GM21447 (cell line): ENCODE measurements around the gene CHAC1.

ENCODE experiments used
- ATAC-seq: cut with Tn5 transposase; IDR thresholded peaks from one replicate; pipeline ENCODE4 v1.9.1; 2021; ENCODE audit not compliant: unreplicated experiment

CHAC1 gene, protein sequence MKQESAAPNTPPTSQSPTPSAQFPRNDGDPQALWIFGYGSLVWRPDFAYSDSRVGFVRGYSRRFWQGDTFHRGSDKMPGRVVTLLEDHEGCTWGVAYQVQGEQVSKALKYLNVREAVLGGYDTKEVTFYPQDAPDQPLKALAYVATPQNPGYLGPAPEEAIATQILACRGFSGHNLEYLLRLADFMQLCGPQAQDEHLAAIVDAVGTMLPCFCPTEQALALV

DNA sequence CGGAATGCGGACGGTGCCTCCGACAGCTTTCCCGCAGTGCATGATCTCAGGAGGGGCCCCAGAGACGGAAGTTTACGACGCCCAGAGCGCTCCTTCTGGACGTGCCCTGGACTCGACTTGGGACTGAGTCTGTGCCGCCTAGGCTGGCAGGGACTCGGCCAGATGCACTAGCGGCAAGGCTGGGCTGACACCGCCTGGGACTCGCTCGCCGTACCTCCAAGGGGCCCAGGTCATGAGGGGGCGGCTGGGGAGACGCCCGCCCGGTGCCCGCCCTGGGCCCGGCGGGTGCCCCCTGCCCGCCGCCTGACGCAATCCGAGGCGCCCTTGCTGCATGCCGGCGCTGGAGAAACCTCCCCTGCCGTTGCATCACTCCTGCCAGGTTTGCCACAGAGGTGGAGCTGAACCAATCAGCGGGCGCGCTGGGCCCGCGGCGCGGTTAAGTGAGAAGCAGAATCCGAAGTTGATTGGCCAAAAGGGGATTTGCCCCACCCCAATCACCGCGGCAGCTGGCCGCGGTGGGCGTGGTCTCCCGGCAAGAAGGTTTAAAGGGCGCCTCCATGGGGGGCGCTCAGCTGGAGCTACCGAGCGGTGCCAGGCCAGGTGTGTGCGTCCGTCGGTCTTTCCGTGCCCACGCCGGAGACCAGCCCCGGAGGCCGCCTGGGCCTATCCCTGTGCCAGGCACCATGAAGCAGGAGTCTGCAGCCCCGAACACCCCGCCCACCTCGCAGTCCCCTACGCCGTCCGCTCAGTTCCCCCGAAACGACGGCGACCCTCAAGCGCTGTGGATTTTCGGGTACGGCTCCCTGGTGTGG, at the start of gene CHAC1:
Gene CHAC1, plus strand, starts transcription at position 571 of the 812 bp plus-strand sequence. Its CDS starts 113 bp downstream, at position 684.
- ATAC-seq: peak; percentile 91

DNA sequence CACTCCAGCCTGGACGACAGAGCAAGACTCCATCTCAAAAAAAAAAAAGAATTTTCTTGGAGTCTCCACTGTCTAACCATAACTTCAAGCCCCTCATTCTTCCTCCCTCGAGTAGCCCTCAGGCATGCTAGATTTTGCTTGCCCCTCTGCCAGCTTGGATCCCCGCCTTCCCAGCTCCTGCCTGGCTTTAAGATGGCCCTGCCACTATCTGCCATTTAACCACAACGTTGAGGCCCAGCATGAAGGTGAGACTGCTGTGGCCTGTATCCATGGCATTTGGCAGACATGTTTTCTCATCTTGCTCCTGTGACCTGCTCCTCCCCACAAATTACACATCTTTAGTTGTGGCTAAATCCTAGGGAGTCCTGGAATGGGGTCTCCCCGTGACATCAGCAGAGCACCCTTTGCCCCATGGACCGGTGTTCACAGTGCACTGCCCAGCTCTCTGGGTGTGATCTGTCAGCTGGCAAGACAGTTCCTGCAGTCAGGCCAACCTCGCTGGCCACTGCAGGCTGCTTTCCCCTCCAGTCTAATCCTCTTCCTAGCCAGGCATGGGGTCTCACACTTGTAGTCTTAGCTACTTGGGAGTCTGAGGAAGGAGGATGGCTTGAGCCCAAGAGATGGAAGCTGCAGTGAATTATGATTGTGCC, 48.6 kb upstream of the CHAC1 start:
- ATAC-seq: no peak

DNA sequence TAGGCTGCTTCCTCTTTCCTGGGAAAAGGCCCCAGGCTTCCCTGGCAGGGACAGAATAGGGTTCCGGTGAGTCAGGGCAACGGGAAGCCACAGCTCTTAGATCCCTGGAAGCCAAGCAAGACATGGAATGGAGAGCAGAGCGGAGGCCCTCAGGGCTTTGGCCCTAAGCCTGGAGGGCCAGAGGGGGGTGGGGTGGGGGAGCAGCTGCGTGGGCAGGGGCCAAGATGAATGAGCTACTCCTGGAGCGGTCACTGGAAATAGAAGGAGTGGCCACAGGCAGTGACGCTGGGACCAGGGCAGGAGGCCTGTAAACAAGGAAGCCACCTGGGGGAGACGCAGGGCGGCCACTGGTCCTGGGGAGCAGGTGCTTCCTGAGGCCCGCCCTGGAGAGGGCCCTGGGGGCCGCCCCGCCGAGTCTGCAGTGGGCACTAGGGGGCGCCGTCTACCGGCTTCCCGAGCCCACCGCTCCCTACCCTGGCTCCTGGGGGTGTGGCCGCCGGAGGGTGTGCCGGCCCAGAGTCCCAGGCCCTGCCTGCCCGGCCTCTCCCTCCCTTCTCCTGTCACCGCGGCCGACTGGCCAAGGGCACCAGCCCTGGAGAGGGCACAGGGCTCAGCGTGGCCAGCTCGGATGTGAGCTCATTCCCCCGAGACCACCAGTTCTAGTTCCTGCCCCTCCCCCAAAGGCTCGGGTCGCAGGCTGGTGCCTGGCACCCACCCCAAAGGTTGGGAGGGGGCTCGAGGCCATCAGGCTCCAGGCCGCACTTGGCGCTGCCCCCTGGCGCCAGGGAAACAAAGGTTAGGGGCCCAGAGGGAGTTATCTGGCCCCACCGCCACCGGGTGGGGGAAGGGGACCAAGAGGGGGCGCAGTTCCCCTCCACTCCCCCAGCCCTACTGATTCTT, 46.9 kb upstream of the CHAC1 start:
- ATAC-seq: peak; percentile 66

DNA sequence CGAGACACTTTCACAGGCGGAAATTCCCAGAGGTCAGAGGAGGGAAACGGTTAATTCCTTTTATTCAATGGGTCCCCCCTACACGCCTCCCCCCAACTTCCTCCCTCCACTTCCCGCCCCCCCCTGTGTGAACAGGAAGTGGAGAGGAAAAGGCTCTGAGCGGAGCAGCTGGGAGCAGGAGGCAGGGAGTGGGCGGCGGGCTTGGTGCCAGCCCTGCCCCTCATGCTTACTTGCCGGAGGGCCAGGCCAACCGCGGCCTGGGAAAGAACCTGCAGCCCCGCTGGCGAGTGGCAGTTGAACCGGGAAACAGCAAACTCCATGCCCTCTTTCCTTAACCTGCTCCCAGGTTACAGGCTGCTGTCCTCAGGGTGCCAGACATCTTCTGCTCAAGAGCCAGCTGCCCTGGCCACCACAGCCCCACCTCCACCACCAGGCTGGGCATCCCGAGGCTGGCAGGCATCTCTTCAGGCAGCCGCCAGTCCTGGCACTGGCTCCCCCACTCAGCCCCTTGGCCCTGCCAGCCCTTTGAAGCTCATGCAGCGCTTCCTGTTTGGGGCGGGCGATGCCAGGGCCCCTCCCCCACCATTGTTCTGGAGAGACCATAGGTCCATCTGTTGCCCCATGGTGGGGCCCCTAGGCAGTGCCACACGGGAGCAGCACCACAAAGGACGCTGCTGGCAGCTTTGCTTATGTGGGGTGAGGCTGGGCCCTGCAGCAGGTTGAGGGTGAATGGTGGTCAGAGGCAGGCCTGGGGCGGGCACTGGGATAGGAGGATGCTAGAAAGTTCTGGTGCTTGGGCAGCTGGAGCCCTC, 46.1 kb upstream of the CHAC1 start:
- peak; percentile 22 for ATAC-seq

DNA sequence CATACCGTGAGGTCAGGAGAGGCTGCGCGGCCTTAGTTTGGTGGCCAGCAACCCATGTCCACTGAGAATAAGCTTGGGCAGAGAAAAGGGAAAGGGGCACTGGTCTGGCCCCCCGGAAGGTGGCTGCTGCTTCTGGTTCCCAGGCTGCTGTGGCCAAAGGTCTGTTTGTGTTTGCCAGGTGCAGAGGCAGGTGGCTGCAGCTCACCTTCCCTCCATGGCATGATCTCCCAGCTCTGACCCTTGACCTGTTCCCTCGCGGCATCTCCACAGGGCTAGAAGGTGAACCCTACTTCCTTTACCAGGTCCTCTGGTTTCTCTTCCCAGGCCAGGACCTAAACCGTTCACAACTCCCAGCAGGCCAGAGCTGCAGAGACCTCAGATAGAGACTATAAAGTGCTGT, 45.2 kb upstream of the CHAC1 start:
- no peak for ATAC-seq

DNA sequence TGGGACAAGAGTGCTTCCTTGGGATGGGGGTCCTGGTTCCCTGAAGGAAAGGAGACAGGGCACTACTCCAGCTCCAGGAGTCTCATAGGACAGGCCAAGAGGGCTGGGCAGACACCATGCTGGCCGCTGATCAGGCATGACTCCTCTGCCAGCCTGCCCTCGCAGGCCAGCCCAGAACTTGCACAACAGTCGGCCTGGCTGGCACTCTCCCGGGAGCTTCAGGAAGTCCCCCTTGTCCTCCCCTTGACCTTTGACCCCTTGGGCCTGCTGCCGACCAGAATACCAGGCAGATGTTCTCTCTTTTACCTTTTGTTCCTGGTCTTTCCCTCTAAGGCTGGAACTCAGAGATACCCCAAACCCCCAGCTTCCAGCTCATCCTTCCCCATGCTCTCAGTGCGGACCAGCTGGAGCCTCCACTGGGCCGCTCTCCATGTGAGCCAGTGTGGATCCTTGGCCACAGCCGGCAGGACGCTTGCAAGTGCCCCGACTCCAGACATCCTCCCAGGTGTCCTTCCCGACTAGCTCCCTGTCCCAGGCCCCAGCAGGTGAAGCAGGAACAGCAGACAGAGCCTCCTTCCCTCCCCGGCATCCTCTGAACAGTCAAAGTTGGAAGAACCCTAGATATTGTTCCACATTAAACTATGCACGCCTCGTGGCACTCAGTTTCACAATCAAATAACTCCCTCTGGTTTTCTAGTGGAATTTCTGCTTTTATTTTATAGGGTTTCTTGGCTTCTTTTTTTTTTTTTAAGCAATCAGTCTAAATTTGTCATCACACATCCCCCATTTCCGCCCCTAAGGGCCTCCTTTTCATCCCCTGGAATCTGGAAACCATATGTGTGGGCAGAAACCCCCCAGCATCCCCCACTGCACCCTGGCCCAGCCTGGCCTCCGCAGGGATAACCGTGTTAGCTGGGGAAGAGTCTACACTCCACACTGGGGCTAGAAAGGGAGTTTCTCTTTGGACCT, 43.3 kb upstream of the CHAC1 start:
- no peak for ATAC-seq

DNA sequence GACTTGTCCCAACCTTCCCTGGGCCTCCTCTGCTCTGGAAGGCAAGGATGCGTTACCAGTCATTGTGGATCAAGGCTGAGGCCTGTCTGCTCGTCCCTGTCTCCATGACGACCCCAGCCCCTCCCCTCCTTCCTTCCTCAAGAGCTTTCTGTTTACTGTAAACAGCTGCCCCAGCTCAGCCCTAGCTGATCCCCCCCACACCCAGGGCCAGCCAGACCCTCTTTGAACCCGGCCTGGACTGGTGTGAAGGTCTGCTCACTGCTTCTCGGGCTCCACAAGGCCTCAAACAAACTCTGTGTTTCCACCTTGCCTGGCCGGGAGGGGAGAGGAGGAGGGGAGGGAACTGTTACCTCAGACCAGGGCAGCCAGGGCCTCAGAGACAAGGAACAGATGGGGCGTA, 42.1 kb upstream of the CHAC1 start:
- ATAC-seq: no peak

DNA sequence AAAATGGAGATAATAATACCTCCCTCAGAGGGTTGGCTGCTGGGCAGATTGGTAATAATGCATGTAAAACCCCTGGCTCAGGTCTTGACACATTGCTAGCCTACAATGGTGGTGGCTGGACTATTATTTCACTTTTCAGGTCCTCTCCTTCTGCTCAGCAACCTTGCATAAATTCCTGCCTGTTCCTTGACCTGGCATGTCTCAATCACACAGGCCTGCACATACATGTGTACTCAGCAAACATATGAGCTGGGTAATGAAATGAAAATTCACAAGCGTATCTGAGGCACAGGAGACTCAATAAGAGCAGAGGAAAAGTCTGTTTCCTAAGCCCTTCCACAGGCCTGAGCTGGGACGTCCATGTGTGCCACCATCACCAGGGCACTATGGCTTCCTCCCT, 41.6 kb upstream of the CHAC1 start:
- no peak for ATAC-seq

DNA sequence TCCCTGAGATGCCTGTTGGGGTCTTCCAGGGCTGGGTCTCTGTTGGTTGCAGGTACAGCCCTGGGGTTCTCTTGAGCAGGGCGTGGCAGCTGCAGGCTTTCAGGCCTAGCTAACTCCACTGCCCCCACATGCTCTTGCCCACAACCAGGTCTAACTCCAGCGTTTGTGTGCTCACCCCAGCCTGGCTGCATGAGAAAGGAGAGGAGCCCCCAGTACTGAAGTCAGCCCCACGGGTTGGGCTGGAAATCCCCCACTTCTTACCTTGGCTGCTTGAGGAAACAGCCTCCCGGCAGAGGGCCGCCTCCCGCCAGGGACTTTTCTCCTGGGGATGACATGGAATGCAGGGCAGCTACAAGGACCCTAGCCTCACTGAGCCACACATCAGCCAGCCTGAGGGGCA, 40.8 kb upstream of the CHAC1 start:
- ATAC-seq: no peak

DNA sequence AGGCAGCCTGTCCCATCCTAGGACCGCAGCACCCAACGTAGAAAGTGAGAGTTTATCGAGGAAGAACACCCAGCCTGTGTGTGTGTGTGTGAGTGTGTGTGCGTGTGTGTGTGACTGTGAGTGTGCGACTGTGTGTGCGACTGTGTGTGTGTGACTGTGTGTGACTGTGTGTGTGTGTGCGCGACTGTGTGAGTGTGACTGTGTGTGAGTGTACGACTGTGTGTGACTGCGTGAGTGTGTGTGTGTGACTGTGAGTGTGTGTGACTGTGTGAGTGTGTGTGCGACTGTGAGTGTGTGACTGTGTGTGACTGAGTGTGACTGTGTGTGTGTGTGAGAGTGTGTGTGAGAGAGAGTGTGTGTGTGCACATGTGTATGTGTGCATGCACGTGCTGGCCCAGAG, 39.3 kb upstream of the CHAC1 start:
- ATAC-seq: no peak

DNA sequence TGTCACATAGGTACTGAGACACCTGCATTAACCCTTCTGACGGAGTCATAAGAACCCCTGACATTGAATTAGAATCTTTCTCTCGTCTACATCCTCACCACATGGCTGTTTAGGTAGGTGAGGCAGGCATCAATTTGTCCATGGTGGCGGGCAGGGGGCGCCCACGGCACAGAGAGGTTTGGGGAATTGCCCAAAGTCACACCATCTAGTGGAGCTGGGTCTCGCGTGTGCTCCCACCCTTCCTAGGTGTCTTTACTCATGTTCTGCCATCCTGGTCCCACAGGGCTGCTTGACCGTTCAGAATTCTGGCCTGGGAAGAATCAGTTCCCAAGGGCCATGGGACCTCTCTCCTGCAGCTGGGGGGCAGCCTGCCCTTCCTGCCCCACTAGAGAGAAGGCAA, 38.8 kb upstream of the CHAC1 start:
- ATAC-seq: no peak

DNA sequence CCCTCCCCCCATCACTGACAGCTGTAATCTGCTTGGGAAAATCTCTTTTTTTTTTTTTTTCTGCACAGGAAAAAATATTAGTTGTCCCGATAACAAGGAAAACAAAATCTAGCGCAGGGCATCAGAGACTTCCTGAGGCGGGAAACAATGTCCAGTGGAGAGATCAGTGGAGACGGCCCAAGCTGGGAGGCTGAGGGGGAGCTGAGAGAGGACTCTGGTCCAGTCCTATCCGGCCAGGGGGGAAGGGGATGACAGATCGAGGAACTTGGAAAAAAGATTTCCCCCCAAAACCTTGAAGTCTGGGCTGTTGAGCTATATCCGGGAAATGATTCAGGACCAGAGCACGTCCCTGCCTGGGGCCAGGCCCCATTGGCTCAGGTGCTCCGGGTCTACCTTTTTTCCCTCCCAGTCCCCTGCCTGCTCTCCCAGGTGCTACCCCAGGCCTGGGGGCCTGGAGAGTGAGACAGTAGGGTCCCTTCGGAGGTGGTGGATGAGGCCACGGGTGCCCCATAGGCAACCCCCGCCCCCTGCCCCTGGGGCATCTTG, 38.1 kb upstream of the CHAC1 start:
- ATAC-seq: no peak

DNA sequence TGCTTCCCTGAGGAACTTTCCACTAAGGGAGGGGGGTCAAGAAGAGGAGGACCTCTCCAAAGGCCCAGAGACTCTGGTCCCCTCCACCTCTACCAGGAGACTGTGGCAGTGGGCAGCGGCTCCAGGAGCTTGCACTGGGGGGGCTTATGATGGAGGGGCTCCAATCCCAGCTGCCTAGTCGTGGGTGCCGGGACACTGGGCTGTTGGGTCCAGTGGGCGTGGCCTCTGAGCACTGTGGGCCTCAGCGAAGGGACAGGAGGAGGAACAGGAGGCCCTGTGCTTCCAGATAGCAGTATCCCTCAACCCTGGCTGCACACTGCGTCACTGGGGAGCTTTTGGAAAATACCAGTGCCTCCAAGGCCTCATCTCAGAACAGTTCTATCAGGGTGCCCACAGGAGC, 37.6 kb upstream of the CHAC1 start:
- ATAC-seq: no peak

DNA sequence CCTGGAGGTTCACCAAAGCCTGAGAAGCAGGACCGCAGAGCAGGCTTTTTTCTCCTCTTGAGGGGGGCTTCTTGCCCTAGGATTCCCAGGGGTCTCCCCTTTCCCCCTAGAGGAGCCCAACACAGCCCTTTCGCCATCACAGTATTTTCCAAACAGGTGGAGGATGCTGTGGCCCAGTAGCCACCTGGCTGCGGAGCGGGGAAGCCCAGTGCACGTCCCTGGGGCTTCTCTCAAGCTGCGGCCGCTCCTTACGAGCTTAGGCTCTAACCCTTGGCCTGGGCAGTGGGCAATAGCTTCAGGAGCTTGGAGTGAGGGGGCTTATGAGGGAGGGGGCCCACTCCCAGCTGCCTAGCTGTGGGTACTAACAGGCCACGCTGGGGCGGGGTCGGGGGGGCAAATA, 35.7 kb upstream of the CHAC1 start:
- no peak for ATAC-seq

DNA sequence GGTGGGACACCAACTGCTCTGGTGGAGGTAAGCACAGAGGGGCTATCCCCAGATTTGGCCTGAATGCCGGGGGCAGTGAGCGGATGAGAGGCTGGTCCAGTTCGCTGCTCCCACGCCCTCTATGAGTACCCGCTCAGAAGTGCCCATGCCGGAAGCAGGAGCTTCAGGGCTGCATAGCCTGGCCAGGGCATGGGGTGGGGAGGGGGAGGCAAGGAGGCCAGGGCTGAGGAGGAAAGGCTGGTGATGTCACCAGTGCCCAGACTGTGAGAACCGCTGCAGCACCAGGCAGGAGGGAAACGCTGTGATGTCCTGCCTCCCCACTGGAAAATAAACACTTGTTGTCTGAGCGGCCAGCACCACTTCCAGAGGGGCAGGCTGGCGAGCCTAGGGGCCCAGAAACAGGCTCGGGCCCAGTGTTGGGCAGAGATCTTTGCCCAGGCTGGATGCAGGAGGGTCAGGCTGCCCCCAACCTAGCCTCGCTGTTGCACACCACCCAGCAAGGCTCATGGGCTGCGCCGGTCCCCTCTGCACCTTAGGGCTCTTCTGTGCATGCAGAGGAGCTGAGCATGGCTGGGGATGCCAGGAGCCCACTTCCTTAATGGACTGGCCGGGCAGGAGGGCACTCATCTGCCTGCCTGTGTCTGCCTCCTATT, 35.0 kb upstream of the CHAC1 start:
- no peak for ATAC-seq

DNA sequence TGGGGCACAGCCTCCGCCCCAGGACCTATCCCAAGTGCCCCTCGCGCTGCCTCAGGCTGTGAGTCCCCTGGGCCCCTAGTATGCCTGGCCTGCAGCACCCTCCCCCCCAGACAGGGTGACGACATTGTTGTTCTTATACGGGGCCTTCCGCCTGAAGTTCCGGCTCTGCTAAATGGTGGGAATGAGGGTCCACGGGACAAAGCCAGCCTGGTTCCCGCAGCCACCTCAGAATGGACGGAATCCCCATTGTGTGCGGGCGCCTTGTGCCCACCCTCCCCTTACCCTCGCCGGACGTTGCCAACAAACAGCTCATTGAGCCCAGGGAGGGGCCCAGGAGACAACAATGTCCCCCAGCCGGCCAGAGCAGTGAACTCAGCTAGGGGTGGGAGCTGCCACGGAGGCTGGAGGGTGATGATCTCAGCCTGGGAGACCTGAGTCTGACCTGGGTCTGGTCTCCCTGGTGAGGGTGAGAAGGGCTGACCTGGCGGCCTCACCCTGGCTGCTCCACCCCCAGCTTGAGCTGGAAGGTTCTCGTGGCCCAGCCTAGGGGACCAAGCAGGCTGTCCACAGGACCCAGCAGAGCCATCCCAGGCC, 34.4 kb upstream of the CHAC1 start:
- ATAC-seq: no peak

DNA sequence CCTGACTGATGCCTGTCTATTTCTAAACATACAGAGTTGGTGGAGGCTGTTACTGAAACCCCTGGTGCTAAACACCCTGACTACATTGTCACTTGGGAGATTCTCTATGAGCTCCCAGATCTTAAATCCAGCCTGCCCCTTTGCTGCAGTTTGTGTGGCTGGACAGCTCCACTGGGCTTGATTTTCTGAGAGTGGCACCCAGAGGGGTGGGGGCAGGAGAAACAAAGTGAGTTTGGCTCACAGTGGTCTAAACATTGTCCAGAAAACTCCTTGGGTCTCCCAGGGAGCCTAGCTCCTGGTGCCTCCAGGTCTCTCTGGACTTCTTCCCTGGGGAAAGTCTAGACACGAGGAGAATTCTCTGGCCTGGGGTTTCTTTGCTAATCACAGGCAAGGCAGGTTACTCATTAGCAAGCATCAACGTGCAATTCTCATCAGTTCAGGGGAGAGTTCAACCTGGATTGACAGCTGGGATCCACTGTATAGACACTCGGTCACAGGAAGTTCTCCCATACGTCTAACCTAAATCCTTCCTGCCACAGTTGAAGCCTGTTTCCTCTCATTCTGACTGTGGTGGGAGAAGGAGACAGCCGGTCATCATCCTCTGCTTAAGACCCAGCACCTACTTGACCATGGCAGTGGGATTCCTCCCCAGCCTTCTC, 31.2 kb upstream of the CHAC1 start:
- ATAC-seq: no peak
